ENCODE data around the gene ACOT11.
"Not testable (repeated sequence)": the region's sequence is repeated elsewhere in the genome, so short reads cannot be mapped to it uniquely, and the experiment has no call there.

Gene ACOT11

DNA sequence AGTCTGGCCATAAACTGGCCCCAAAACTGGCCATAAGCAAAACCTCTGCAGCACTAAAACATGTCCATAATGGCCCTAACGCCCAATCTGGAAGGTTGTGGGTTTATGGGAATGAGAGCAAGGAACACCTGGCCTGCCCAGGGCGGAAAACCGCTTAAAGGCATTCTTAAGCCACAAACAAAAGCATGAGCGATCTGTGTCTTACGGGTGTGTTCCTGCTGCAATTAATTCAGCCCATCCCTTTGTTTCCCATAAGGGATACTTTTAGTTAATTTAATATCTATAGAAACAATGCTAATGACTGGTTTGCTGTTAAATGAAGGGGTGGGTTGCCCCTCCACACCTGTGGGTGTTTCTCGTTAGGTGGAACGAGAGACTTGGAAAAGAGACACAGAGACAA is 87.8 kb downstream of the ACOT11 start:
- in situ Hi-C loops (cut with MboI; ENCODE audit: low sequenced_read_pairs); H3K36me3 ChIP-seq (replicated peaks); H3K4me1 ChIP-seq; DNase-seq (ENCODE audit: low spot score in 2 of 2); H3K9me3 ChIP-seq; H3K27me3 ChIP-seq (ENCODE audit: low read depth); H3K4me3 ChIP-seq: not testable (repeated sequence)

DNA sequence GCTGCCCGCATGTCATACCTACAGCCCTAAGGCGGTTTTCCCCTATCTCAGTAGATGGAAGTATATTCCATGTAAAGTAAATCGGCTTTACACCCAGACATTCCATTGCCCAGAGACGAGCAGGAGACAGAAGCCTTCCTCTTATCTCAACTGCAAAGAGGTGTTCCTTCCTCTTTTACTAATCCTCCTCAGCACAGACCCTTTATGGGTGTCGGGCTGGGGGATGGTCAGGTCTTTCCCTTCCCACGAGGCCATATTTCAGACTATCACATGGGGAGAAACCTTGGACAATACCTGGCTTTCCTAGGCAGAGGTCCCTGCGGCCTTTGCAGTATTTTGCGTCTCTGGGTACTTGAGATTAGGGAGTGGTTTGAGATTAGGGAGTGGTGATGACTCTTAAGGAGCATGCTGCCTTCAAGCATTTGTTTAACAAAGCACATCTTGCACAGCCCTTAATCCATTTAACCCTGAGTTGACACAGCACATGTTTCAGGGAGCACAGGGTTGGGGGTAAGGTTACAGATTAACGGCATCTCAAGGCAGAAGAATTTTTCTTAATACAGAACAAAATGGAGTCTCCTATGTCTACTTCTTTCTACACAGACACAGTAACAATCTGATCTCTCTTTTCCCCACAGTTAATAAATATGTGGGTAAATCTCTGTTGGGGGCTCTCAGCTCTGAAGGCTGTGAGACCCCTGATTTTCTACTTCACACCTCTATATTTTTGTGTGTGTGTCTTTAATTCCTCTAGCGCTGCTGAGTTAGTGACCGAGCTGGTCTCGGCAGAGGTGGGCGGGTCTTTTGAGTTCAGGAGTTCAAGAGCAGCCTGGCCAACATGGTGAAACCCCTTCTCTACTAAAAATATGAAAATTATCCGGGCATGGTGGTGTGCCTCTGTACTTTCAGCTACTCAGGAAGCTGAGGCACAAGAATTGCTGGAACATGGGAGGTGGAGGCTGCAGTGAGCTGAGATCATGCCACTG is 88.7 kb downstream of the ACOT11 start:
- H3K4me1 ChIP-seq; H3K4me3 ChIP-seq; H3K27me3 ChIP-seq (ENCODE audit: low read depth); in situ Hi-C loops (cut with MboI; ENCODE audit: low sequenced_read_pairs); H3K9me3 ChIP-seq; H3K36me3 ChIP-seq (replicated peaks): not testable (repeated sequence)
- peak in 1 of 2 experiments; percentile 36 for DNase-seq (ENCODE audit: low spot score in 2 of 2)

DNA sequence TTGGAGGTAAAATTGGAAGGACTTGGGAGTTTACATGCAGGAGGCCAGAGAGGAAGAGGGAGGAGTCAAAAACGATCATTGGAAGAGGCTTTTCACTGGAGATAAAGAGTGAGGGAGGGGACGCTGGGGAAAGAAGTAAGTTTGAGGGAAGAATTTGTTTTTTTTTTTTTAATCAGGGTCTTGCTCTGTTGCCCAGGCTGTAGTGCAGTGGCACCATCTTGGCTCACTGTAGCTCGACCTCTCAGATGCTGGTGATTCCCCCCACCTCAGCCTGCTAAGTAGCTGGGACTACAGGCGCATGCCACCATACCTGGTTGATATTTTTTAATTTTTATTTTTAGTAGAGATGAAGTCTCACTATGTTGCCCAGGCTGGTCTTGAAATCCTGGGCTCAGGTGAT is 92.3 kb downstream of the ACOT11 start:
- H3K36me3 ChIP-seq (replicated peaks) = no peaks in the 10 kb centered on the region
- in situ Hi-C loops (cut with MboI; ENCODE audit: low sequenced_read_pairs) = no loop called here
- no peak for DNase-seq (ENCODE audit: low spot score in 2 of 2)
- H3K27me3 ChIP-seq (ENCODE audit: low read depth) = no peaks in the 10 kb centered on the region
- peaks cover 10% of the 10 kb centered on the region for H3K9me3 ChIP-seq
- H3K4me1 ChIP-seq = peaks cover 10% of the 10 kb centered on the region
- H3K4me3 ChIP-seq = no peak overlapping the region

DNA sequence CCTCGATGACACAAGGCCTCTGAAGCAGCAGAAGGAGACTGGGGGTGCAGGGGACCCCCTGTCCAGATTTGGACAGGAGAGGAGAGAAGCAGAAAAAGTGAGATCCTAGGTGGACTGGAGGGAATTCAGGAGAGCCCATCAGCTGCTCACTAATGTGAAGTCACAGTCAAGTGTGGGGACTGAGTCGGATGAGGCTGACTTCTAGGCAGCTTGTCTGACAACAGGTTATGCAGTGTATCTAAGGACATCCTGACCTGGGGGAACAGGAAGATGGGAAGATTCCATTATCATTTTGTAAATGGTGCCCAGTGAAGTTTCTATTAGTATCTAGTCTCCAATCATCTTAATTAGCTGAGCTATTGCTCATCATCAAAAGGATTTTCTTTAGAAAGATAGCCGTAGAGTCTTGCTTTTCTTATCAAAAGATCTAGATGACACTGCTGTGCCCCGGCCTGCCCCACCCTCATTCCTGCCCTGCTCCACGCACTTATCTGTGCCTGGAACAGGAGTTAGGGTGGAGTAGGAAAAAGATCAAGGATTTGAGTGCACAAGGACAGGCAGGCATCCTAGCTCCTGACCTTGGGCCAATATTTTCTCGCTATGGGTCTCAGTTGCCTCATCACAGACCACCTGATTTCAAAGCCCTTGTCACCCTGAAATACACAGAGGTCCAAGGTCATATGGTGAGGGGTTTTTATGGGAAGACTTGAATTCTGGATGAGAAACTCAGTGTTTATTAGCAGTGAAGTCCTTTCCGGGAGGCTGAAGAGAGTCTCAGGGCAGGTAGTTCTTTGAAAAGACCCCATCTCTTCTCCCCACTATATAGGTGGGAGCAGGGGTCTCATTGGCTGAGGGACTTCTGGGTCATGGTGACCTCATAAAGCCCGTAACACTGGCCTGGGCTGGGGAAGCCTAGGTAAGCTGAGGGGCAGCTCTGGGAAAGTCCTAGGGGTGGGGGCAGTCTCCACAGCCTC is 93.1 kb downstream of the ACOT11 start, which contains the start of gene MROH7:
Gene MROH7 (plus strand): TSS at position 924 of the 974 bp plus-strand sequence. CDS start 11,141 bp downstream, outside the sequence.
- Histone ChIP-seq H3K36me3 (replicated peaks) (no peaks in the 10 kb centered on the region), H3K4me1 (peaks cover 10% of the 10 kb centered on the region), H3K27me3 (ENCODE audit: low read depth) (no peaks in the 10 kb centered on the region), H3K4me3 (no peak within 1 kb of the TSS), H3K9me3 (peaks cover 10% of the 10 kb centered on the region)
- in situ Hi-C loops (cut with MboI; ENCODE audit: low sequenced_read_pairs) = no loop called here
- no peak for DNase-seq (ENCODE audit: low spot score in 2 of 2)

DNA sequence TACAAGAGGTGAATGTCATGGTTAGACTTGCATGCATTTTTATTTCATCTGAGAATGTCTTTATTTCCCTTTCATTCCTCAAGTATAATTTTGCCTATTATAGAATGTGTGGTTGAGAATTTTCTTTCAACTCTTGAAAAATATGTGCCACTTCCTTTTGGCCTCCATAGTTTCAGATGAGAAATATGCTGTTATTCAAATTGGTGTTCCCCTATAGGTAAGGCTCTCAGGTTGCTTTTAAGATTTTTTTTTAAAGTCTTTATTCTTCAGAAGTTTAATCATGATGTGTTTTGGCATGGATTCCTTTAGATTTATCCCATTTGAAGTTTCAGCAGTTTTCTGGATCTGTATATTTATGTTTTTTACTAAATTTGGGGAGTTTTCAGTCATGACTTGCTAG is 95.7 kb downstream of the ACOT11 start:
- in situ Hi-C loops (cut with MboI; ENCODE audit: low sequenced_read_pairs) = no loop called here
- Histone ChIP-seq H3K4me3 (no peak overlapping the region), H3K36me3 (replicated peaks) (no peaks in the 10 kb centered on the region), H3K9me3 (peaks cover 10% of the 10 kb centered on the region), H3K4me1 (no peaks in the 10 kb centered on the region), H3K27me3 (ENCODE audit: low read depth) (no peaks in the 10 kb centered on the region)
- DNase-seq (ENCODE audit: low spot score in 2 of 2) = no peak

DNA sequence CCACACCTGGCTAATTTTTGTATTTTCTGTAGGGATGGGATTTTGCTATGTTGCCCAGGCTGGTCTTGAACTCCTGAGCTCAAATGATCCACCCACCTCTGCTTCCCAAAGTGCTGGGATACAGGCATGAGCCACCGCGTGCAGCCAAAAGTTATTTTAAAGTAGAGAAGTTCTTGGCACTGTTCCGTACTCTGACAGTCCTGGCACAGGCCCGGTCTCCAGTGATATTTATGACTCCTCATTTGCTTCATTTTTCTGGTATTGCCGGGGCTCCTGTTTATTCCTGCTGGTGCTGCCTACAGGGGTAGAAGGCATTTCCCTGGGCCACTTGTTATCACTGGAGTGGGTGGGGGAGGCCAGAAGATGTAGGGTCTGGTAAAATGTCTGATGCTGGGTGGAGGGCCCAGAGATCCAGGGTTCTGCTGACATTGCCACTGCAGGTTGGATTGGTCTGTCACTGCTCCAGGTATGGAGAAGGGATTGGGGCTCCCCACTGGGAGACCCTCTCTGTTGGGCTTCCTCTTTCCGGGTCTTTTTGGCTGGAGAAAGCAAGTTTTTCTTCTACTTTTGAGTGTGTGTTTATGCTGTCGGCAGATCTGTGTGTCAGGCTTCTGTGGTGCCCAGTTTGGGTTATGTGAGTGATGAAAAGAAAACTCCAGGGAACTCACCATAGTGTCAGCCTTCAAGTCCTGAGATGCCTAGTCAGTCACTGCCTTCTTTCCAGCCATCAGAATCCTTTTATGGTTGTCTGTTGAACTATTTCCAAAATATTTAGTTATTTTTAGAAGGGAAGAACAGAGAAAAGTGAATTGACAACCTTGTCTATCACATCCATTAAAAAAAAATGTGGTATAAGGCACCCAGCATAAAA is 98.0 kb downstream of the ACOT11 start:
- no peaks in the 10 kb centered on the region for H3K27me3 ChIP-seq (ENCODE audit: low read depth)
- in situ Hi-C loops (cut with MboI; ENCODE audit: low sequenced_read_pairs) = no loop called here
- H3K4me3 ChIP-seq = no peak overlapping the region
- H3K4me1 ChIP-seq = no peaks in the 10 kb centered on the region
- peaks cover 10% of the 10 kb centered on the region for H3K9me3 ChIP-seq
- no peaks in the 10 kb centered on the region for H3K36me3 ChIP-seq (replicated peaks)
- DNase-seq (ENCODE audit: low spot score in 2 of 2) = no peak

DNA sequence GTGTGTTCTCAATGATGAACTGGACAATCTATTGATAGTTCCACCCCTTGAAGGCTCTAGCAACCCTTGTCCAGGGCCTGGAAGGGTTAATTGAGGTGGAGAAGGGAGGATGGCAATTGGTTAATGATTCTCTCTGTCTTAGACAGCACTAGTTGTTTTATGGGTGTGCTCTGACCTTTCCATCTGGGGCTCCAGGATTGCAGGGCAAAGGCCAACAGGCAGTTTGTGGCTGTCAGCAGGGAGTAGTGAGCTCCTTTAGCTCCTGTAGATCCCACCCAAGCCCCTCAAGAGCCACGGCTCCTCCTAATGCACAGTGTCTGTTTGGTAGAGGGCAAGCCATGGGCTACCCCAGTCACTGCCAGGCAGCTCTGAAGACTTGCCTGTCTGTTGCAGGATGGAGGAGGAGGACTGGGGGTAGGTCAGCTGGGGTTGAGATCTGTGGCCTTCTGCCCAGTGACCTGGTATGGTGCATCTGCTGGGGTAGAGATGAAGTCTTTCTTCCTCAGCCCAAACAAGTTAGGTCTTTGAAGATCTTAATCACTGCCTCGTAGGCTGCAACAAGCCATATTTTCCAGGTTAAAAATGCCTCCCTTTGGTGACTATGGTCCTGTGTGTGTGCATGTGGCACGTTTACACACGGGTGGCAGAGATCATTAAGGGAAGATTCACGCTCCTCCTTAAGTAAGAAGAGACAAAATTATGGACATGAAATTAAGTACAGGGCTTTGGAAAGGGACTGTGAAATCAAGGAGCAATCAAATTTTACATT is 101.3 kb downstream of the ACOT11 start:
- Histone ChIP-seq H3K4me1 (no peaks in the 10 kb centered on the region), H3K36me3 (replicated peaks) (no peaks in the 10 kb centered on the region), H3K4me3 (no peak overlapping the region), H3K27me3 (ENCODE audit: low read depth) (no peaks in the 10 kb centered on the region), H3K9me3 (0 out of 2 replicates have a peak, but pooled peaks cover under 1% of the 10 kb centered on the region)
- in situ Hi-C loops (cut with MboI; ENCODE audit: low sequenced_read_pairs) = no loop called here
- no peak for DNase-seq (ENCODE audit: low spot score in 2 of 2)

DNA sequence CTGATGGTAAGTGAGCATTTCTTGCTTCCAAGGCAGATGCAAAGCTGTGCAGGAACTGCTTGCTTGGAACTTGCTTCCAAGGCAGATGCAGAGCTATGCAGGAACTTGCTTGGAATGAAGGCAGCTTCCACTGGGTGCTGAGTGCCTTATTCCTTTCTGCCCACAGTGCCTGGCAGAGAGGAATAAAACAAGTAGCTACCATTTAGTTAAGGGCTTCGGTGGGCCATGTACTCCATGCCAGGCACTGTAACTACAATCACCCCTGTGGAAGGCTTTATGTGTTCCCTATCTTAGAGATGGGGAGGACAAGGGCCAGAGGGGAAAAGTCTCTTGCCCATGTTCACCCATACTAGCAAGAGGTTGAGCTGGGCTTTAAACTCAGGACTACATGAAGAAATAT is 101.9 kb downstream of the ACOT11 start:
- H3K4me3 ChIP-seq = no peak overlapping the region

DNA sequence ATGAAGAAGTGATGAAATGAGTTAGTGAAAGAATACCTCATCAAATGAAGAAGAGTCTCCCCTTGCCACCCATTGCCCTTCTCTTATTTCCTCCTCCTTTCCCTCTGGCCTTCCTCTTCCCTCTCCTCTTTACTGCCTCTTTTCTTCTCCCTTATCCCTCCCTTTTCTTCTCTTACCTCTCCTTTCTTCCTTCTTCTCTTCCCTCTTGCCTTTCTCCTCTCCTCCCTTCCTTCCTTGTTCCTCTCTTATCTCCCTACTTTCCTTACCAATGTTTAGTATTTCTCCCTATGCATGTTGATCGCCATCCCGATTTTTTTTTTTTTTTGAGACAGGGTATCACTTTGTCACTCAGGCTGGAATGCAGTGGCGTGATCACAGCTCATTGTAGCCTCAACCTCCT is 102.4 kb downstream of the ACOT11 start:
- in situ Hi-C loops (cut with MboI; ENCODE audit: low sequenced_read_pairs) = no loop called here
- no peaks in the 10 kb centered on the region for H3K4me1 ChIP-seq
- DNase-seq (ENCODE audit: low spot score in 2 of 2) = no peak
- no peaks in the 10 kb centered on the region for H3K36me3 ChIP-seq (replicated peaks)
- no peak overlapping the region for H3K4me3 ChIP-seq
- no peaks in the 10 kb centered on the region for H3K9me3 ChIP-seq
- no peaks in the 10 kb centered on the region for H3K27me3 ChIP-seq (ENCODE audit: low read depth)

More for the DNA sequence above, 101.9 kb downstream of the ACOT11 start:
- DNase-seq (ENCODE audit: low spot score in 2 of 2) = no peak
- in situ Hi-C loops (cut with MboI; ENCODE audit: low sequenced_read_pairs) = no loop called here
- Histone ChIP-seq H3K27me3 (ENCODE audit: low read depth) (no peaks in the 10 kb centered on the region), H3K9me3 (no peaks in the 10 kb centered on the region), H3K4me1 (no peaks in the 10 kb centered on the region), H3K36me3 (replicated peaks) (no peaks in the 10 kb centered on the region)

DNA sequence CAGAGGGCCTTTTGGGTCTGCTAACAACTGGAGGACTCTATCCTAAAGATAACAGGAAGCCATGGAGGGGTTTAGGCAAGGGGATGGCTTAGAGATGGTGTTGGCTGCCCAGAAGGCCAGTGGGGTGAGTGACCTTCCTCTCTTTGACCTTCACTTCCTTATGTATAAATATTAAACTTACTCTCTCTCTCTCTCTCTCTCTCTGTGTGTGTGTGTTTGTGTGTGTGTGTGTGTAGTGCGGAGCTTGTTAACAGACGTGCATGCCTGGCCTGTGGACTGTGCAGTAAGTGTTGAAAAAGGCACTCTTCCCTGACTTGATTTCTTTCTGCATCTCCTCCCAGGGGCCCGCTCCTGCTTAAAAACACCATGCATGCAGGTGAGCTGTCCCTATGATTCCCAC is 103.6 kb downstream of the ACOT11 start:
- no peaks in the 10 kb centered on the region for H3K36me3 ChIP-seq (replicated peaks)
- no peak for DNase-seq (ENCODE audit: low spot score in 2 of 2)
- no peaks in the 10 kb centered on the region for H3K4me1 ChIP-seq
- no peaks in the 10 kb centered on the region for H3K9me3 ChIP-seq
- H3K27me3 ChIP-seq (ENCODE audit: low read depth) = no peaks in the 10 kb centered on the region
- in situ Hi-C loops (cut with MboI; ENCODE audit: low sequenced_read_pairs) = no loop called here
- no peak overlapping the region for H3K4me3 ChIP-seq

DNA sequence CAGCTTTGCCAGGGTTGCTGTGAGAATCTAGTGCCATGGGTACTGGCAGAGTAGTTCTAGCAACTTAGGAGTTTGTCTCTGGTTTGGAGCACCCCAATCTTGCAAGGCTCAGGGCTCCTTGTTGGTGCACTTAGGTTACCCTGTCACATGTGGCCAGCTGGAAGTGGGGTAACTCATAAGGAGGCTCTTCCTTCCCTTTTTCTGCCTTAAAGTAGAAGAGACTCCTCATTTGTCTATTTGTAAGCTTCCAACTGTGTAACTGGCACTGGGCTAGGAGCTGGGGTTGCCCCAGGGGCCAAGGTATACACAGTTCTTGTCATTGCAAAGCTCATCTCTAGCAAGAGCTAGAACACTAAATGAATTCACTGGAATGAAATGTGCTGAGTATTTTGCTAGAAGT is 104.1 kb downstream of the ACOT11 start:
- no peaks in the 10 kb centered on the region for H3K9me3 ChIP-seq
- no peaks in the 10 kb centered on the region for H3K36me3 ChIP-seq (replicated peaks)
- H3K4me3 ChIP-seq = no peak overlapping the region
- H3K27me3 ChIP-seq (ENCODE audit: low read depth) = no peaks in the 10 kb centered on the region
- no peaks in the 10 kb centered on the region for H3K4me1 ChIP-seq
- in situ Hi-C loops (cut with MboI; ENCODE audit: low sequenced_read_pairs) = no loop called here
- DNase-seq (ENCODE audit: low spot score in 2 of 2) = no peak

DNA sequence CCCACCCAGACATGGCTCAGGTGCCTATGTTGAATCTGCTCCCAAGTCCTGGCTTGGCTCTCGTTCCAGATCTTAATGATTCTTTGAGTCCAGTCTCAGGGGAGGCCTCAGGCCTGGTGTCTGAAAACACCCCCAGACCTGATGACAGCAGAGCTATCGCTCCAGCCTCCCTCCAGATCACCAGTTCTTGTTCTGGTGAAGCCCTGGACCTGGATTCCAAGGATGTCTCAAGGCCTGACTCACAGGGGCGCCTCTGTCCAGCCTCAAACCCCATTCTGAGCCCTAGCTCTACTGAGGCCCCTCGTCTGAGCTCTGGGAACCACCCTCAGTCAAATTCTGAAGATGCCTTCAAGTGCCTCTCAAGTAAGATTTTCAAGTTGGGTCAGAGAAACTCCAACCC is 105.0 kb downstream of the ACOT11 start:
- Histone ChIP-seq H3K9me3 (no peaks in the 10 kb centered on the region), H3K27me3 (ENCODE audit: low read depth) (no peaks in the 10 kb centered on the region), H3K4me3 (no peak overlapping the region), H3K36me3 (replicated peaks) (no peaks in the 10 kb centered on the region), H3K4me1 (no peaks in the 10 kb centered on the region)
- in situ Hi-C loops (cut with MboI; ENCODE audit: low sequenced_read_pairs) = no loop called here
- DNase-seq (ENCODE audit: low spot score in 2 of 2) = no peak
